GM18909 (cell line): Measurements from ENCODE around the gene MED13L.
"Not testable (repeated sequence)": the region's sequence is repeated elsewhere in the genome, so short reads cannot be mapped to it uniquely, and the experiment has no call there.

Experiments used
- ATAC-seq: cut with Tn5 transposase; IDR thresholded peaks from one replicate; pipeline ENCODE4 v1.9.1; 2021; ENCODE audit warnings: mild to moderate bottlenecking; ENCODE audit not compliant: unreplicated experiment, poor library complexity

MED13L gene

DNA sequence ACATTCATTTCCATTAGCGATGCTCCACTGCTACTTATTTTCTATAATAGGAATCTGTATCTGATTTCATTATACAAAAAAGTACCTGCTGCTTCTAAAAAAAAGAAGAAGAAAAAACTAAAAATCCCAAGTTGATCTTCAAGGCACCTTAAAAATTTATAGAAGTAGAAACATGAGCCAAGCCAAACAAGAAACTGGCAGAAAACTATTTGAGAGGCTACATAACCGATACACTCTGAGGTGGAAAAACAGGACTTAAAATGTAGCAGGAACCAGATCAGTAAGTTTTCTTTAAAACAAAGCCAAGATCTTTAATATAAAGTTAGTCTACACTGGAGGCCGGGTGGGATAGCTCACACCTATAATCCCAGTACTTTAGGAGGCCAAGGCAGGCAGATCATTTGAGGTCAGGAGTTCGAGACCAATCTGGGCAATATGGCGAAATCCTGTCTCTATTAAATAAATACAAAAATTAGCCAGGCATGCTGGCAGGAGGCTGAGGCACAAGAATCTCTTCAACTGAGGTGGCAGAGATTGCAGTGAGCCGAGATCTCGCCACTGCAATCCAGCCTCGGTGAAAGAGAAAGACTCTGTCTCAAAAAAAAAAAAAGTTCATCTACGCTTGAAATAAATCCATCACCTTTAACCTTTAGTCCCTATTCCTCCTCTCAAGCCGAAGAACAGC, 278.6 kb downstream of the MED13L start:
- ATAC-seq, result no peak

- ATAC-seq, result no peak
Measured at GRCh38 chr12:115998119-115998633, 279.3 kb downstream of the MED13L start.

DNA sequence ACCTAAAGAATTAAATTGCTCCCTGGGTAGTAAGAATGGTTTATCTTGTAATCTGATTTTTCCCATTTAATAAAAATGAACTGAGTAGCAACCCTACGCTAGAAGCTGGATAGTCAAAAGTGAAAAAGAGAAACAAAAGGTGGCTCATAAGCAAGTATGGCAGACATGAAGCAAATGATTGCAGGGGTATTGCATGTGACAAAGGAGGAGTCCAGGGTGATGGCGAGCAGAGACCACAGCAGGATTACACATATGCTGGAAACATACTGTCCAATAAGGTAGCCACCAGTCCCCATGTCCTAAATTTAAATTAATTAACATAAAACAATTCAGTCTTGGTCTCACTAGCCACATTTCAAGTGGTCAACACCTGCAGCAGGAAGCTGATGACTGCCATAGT, 283.8 kb downstream of the MED13L start:
- ATAC-seq, result no peak

- ATAC-seq, result no peak
Measured at GRCh38 chr12:115990241-115990640, 287.3 kb downstream of the MED13L start.

GRCh38 chr12:115988625-115989563, 288.6 kb downstream of the MED13L start:
- ATAC-seq, result no peak

GRCh38 chr12:115988212-115988611, 289.3 kb downstream of the MED13L start:
- no peak for ATAC-seq

DNA sequence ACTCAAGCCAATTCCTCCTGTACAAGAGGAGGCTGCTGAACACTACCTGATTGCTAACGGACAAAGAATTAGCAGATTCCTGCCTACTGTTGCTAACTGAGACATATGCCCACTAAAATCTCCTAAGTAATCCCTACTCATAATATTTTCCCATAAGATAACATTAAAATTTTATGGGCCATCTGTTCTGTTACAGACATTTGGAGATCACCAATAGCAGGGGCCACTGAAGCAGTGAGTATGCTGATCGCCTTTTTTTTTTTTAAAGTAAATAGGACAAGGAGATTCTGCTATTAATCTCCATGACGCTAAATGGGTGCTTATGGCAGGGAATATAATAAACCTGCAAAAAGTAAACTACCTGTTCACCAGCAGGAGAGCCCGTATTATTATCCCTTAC, 292.9 kb downstream of the MED13L start:
- ATAC-seq, result no peak

- ATAC-seq, result no peak
Measured at GRCh38 chr12:115983226-115983798, 294.2 kb downstream of the MED13L start.

- no peak for ATAC-seq
Measured at GRCh38 chr12:115980339-115980738, 297.2 kb downstream of the MED13L start.

DNA sequence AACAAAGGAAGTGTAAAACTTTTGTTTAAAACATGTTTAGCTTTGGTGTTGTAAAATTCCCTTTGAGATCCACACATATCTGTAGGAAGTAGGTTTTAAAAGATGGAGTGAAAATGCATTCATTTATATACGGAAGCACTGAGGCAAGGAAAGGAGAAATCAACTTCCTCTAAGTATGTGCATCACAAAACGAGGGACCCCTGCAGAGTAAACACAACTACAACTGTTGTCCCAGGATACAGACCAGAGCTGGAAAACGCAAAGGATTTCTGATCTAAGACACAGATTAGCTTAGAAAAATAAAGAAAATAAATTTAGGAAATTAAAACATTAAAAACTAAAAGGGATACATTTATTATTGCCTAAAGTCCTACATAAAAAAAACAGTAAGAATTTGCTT, 297.6 kb downstream of the MED13L start:
- ATAC-seq, result no peak

GRCh38 chr12:115979351-115979750, 298.1 kb downstream of the MED13L start:
- ATAC-seq, result no peak

DNA sequence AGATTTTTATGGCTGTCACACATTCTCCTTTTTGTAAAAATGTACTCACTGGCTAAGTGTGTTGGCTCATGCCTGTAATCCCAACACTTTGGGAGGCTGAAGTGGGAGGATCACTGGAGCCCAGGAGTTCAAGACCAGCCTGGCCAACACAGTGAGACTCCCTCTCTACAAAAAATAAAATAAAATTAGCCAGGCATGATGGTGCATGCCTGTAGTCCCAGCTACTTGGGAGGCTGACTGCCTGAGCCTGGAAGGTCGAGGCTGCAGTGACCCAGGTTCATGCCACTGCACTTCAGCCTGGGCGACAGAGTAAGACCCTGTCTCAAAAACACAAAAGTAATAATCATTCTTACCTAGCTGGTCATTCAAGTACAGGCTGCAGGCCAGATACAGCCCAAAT, 300.7 kb downstream of the MED13L start:
- ATAC-seq, result not testable (repeated sequence)

DNA sequence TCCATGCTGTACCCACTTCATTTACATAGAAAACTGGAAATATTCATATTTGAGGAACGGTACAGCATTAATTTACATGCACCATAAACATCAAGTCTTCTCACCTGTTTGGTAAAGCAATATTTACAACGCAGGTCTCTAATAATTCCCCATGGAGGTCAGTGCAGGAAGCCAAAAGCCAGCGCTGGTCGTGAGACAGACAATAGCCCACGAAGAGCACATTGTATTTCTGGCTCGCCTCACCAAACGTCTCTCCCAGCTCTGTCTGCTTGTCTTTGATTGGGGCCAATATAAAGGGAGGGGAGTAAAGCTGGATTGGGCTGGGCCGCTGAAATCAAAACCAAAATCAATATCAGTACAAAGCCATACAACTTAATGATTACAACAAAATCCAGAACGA, 302.1 kb downstream of the MED13L start:
- no peak for ATAC-seq

DNA sequence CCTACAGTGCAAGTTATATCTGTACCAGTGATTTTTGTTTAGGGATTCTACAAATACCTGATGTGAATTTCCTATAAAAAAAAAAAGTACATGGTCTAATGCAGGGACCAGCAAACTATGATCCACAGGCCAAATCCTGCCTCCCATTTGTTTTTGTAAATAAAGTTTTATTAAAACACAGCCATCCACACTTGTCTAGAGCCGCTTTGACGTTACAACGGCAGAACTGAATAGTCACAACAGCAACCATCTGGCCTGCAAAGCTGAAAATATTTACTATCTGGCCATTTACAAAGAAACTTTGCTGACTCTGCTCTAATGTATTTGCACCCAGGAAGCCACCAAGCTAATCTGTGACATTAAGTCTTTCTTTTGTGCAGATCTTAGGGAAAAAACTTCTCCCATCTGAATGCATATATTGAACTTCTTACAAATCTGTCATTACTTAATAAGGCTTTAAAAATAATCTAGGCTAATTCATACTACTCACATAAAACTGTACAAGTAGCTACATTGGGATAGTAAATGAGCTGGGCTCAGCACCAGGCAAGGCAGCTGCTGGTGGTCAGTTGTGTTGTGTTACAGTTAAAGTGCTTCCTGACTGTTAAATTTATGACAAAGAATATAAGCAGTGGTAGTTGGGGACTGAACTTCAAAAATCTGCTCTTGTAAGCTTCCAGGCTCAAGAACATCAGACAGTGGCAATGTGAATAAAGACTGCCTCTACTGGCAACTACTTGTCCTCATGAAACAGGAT, 303.3 kb downstream of the MED13L start:
- ATAC-seq, result no peak

GRCh38 chr12:115973066-115973465, 304.4 kb downstream of the MED13L start:
- ATAC-seq, result no peak

DNA sequence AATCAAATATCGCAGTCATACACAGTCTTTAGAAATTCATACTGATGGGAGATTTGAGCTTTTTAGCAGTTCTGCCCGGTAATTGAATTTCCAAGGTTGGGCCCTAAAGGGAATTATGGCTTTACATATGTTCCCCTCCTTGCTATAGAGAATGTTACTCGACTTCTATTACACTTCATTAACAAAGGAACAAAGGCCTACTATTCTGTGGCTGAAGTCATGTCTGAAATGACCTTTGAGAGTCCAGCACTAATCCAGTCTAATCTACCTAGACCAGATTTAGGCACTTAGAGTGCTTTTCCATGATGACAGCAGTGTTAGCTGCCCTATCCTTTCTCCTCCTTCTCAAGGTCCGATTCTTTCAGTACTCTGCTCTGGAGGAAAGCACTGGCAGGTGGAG, 305.3 kb downstream of the MED13L start:
- ATAC-seq, result no peak

- ATAC-seq, result no peak
Measured at GRCh38 chr12:115968211-115968610, 309.3 kb downstream of the MED13L start.

GRCh38 chr12:115966376-115966775, 311.1 kb downstream of the MED13L start:
- no peak for ATAC-seq

- no peak for ATAC-seq
Measured at GRCh38 chr12:115964626-115965025, 312.9 kb downstream of the MED13L start.

DNA sequence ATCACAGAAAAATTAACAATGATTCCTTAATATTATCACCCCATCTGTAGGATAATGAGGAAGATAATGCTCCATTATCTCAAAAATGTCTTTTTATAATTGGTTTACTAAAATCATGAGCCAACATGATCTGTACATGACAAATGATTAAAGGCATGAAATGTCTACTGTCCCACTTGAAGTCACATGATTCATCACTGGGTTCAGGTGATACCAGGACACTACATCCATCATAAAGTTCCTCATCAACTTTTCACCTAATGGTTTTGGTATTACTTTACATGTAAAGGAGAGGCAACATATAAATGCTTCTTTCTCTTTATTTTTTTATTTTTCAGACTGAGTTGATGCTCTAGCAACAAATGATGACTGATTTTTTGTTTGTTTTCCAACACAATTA, 313.3 kb downstream of the MED13L start:
- no peak for ATAC-seq
